GM19043 (cell line): ENCODE data around the gene LFNG.

Experiments used
- ATAC-seq: cut with Tn5 transposase; IDR thresholded peaks from one replicate; pipeline ENCODE4 v1.9.1; 2021; ENCODE audit warnings: low read depth; ENCODE audit not compliant: unreplicated experiment

Gene LFNG

DNA sequence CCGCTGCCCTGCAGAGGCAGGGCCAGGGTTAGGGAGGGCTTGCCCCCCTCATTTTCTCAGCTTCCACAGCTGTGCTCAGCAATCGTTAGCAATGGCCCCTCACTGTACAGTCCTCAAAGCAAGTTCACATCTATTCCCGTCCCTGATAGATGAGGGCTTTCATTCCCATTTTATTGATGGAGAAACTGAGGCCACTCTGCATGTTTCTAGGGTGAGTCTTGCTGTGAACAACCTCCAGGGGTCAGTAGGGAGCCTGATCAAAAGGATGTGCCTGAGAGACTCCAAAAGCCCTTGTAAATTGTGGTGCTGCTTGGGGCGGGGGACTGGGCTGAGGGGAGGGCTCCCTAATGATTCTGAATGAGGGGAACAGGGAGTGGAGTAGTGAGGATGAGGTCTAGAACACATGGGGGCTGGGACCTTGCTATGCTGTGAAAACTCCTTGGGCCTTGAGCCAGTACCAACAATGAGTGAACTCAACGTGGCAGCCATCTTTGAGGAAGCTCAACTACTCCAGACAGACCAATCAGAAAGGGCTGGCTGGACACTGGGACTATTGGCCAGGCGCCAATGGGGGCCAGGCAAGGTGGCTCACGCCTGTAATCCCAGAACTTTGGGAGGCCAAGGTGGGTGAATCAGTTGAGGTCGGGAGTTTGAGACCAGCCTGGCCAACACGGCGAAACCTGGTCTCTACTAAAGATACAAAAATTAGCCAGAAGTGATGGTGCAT lies 36.7 kb upstream of the LFNG start:
- no peak for ATAC-seq

GRCh38 chr7:2483494-2483893 lies 36.1 kb upstream of the LFNG start:
- ATAC-seq, result no peak

GRCh38 chr7:2484868-2485267 lies 34.7 kb upstream of the LFNG start:
- no peak for ATAC-seq

DNA sequence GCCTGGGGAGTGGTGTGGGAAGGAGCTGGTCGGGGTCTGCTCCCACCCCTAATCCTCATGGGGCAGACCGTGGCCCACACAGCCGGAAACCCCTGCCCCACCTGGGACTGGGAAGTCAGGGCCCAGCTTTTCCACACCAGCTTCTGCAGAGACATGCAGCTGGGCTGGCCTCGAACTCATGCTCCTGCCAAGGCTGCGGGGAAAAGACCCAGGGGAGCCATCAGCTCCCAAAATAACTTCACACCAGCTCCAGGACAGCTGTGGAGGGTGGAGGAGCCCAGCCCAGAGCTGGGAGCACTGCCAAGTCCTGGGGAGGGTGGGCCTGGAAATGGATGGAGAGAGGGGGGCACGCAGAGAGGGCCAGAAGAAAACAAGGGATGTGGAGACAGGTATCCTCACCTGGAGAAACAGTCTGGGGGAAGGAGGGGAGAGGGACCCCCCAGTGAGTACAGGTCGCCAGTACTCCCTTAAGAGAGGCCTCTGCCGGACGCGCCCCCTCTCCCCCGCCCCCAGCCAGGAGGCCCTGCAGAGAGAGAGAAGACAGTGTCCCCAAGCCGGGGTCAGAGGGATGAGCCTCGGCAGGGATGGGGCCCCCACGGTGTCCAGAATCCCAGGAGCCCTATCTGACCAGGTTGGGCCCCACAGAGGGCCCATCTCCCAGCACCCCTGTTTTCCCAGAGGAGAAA lies 31.8 kb upstream of the LFNG start:
- no peak for ATAC-seq

DNA sequence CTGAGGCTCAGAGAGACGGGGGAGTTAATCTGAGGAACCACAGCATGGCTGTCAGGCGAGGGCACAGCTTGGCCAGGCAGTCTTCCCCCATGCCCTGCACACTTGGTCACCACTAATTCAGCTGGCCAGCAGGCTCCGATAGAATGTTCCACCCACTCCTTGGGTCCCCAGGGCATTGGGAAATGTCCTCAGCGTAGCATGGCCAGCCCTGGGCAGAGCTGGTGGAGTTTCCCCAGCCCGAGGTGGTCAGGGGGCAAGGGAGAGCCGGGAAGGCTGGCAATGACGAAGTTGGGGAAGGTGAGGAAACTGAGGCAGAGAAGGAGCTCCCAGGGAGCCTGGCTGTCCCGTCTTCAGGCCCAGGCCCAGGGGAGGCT lies 31.3 kb upstream of the LFNG start:
- no peak for ATAC-seq

DNA sequence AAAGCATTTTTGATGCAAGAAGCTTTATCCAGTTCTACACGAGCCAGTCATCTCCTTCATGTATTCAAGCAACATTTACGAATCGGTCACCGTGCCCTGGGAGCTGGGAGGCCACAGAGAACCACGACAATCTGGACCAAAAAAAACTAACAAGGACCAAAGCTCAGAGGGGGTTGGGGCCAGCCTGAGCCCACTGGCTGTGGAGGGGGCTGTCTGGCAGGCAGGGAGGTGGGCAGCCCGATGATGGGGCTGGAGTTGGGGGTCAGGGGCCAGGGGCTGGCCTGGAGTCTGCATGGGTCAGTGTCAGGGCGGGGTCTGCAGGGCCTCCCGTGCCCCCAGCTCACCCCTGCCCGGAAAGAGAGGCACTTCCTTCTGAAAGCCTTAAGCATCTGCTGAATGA lies 30.9 kb upstream of the LFNG start:
- no peak for ATAC-seq

- ATAC-seq, result no peak
Measured at GRCh38 chr7:2490181-2490651, 29.4 kb upstream of the LFNG start.

DNA sequence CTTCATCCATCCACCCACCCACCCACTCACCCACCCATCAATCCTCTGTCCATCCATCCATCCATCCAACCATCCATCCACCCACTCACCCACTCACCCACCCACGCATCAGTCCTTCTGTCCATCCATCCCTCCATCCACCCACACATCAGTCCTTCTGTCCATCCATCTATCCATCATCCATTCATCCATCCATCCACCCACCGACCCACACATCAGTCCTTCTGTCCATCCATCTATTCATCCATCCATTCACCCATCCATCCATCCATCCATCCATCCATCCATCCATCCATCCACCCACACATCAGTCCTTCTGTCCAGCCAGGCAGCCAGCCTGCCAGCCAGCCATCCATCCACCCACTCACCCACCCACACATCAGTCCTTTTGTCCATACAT lies 27.5 kb upstream of the LFNG start:
- no peak for ATAC-seq

- no peak for ATAC-seq
Measured at GRCh38 chr7:2493205-2494164, 26.1 kb upstream of the LFNG start.

- no peak for ATAC-seq
Measured at GRCh38 chr7:2494191-2495130, 25.1 kb upstream of the LFNG start.

GRCh38 chr7:2495418-2496299 lies 23.9 kb upstream of the LFNG start:
- no peak for ATAC-seq

DNA sequence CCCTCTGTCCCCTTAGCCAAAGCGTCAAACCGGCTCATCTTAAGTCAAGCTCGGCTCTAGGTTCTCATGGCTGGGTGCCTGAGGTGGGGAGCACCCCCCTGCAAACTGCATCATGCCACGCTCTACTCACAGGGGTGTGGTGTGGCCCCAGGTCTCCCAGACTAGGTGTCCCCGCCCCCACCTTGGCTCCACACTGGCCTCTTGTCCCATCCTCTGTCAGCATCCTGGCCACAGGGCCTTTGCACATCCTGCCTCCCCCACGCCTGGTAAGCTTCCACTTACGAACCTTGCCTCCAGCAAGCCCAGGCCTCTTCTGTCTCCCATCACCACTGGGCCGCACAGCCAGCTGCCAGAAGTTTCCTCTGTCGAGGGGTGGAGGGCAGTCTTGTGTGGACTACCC lies 23.2 kb upstream of the LFNG start:
- no peak for ATAC-seq

DNA sequence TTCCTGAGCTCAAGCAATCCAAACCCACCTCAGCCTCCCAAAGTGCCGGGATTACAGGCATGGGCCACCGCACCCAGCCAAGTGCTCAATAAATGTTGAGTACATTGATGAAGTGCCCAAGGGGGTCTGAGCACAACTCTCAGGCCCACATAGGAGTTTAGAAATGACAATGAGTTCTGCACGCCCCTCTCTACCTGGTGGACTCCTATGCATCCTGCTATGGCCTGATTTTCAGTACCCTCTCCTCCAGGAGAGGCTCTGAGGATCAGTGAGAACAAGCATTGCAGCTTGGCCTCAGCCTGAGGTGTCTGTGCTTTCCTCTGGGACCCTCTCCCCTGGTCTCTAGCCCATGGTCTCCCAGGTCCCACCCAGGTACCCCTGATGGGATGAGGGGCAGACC lies 22.5 kb upstream of the LFNG start:
- ATAC-seq, result no peak

DNA sequence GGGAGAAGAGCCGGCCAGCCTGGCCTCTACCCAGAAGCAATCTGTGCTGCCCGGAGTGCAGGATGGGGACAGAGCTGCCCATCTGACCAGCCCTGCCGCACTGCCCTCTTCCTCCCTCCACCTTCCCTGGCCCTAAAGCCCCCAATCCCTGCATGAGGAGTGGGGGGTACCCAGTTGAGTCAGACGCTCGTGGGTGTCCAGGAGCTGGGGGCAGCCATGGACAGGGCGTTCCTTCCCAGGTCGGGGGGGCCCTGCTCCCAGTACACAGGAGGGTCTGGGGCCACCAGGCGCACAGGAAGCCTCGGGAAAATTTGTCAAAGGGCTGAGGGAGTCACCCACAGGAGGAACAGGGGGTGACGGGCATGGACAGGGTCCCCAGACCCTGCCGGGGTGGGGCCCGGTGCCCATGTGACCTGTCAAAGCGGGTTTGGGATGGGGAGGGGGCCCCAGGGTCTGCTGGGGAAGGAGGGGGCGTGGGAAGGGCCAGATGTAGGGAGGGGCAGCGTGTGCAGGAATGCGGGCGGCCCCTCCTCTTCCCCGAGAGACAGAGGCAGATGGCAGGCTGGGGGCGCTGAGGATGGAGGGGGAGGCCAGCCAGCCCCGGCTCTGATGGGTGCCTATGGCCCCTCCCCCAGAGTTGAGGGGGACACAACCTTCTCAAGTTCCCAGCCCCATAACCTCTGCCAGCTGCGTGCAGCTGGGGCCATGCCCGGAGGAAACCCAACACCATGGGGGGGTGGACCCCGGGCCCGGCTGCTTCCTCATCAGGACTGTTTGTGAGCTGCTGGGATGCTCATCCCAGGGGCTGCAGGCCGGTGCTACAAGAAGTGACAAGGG lies 21.9 kb upstream of the LFNG start:
- ATAC-seq, result no peak

DNA sequence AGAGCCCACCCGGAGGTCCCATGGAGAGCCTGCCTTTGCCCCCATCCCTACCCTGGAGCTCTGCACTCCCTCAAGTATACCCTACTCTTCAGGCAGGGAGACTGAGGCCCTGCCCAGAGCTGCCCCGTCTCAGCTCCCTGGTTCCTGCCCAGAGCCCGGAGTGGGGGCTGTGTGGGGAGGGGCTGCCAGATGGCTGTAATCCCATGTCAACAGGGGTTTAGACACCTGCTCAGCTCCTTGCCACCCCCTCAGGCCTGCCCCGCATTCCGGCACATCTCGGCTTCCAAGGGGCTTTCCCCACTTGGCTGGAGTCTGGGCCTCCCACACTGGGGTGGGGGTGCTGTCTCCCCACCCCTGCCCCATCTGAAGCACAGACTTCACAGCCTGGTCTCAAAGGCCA lies 20.9 kb upstream of the LFNG start:
- ATAC-seq, result no peak

DNA sequence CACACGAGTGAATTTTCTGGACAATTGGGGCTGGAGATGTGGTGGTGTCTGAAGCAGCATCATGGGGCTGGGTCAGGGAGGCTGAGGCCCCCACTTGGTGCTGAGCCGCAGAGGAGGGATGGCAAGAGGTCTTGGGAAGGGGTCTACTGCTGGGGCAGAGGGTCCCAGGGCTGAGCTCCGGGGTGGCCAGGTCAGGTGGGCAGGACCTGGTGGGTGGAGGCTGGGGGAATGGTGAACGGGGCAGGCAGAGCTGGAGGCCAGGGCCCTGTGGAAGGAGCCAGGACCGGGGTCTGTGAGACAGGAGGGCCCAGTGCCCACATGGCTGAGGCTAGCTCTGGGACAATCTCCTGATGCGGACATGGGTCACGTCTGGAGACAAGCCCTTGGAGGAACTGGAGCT lies 20.4 kb upstream of the LFNG start:
- no peak for ATAC-seq

DNA sequence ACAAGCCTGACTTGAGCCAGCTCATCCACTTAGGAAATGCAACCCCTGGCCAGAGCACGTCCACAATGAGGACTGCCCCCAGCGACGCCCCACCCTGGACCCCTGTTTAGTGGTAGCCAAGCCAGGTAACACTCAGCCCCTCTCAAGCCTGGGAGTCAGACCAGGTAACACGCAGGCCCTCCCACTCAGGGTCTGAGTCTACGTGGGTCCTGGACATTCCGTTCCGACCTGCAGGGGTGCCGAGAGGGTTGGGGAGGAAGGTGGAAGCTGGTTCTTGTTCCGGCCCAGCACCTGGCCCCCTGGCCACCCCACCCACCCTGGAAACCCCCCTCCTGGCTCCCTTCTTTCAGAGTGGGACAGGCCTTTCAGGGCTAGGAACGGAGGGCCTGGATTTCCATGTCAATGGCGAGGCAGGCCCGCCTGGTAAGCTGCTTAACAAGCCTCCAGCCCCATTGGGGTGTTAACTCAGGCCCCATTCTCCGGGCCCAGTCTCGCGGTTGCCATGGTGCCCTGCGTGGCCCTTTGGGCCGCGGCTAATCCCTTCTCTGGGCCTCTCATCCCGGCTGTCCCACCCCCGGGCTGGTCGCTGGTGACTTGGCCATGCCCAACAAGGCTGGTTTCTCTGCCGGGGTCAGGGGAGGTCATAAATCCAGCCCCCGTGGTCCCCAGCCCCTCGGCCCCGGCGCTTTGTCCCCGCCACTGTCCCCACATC lies 19.7 kb upstream of the LFNG start:
- no peak for ATAC-seq

DNA sequence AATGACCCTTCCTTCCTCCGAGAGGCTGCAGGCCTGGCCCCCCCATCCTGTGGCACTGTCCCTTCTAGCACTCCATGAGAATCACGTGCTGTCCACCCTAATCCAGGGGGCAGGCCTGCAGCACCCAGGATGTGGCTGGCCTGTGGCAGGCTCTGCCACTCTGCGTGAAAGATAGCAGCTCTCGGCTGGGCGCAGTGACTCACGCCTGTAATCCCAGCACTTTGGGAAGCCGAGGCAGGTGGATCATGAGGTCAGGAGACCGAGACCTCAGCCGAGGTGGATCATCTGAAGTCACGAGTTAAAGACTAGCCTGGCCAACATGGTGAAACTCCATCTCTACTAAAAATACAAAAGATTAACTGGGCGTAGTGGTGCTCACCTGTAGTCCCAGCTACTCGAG lies 18.9 kb upstream of the LFNG start:
- ATAC-seq, result no peak
